DND-41 (cell line): Measurements from ENCODE around the gene LAMC3.

Source experiments
- CTCF ChIP-seq: IDR thresholded peaks from 2 replicates; pipeline ENCODE4 v1.5.1; 2012; ENCODE audit warnings: borderline replicate concordance, low read length, moderate library complexity, mild to moderate bottlenecking; ENCODE audit not compliant: poor library complexity, severe bottlenecking; ENCODE audit errors: extremely low read depth
- EZH2 ChIP-seq: IDR thresholded peaks from 3 replicates; pipeline ENCODE4 v1.6.1; 2012; ENCODE audit warnings: borderline replicate concordance, low read depth, mild to moderate bottlenecking, moderate library complexity, low read length, inconsistent platforms; ENCODE audit not compliant: severe bottlenecking

GRCh38 chr9:130983970-130984369 lies 25.0 kb upstream of the LAMC3 start:
- TF ChIP-seq CTCF (no peak), EZH2 (no peak)
